ENCODE measurements around the gene NFIC. TPM values are rescaled to one million over a fixed set of nuclear protein-coding genes. Genes with fewer than 3 reads are reported as not detected.

NFIC gene
- total RNA-seq, 4 donors from 2014 or later, result 34.7 to 191 (median 64.9) TPM

DNA sequence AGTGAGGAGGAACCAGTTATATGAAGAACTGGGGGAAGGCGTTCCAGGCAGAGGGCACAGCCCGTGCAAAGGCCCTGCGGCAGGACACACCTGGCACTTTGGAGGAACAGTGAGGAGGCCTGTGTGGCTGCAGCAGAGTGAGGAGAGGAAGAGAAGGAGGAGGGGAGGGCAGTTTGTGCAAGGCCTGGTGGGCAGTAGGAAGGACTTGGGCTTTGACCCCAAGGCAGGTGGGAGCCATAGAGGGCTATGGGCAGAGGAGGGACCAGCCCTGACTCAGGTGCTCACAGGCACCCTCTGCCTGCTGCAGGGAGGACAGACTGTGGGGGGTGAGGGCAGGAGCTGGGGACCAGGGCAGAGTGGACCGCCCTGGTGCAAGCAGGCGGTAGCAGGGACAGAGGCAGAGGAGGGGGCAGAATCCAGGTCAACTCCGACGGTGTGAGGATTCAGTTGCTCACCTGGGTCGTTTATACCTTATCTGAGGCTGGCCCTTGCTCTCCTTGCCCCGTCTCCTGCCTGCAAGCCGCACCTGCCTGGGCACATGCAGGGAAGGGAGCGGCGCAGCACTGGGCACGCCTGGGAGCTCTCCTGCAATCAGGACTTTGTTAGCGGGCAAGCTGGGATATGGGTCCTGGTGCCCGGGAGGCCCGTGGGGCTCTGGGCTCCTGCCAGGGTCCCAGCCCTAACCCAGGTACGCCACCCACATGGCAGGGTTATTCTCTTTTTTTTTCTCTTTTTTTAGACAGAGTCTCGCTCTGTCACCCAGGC lies 34.8 kb downstream of the NFIC start:
- H3K4me3 ChIP-seq, result no peak overlapping the region
- H3K27me3 ChIP-seq, result no peaks in the 10 kb centered on the region
- no peaks in the 10 kb centered on the region for H3K9me3 ChIP-seq
- peaks cover 0 to 27% (median 0%) of the 10 kb centered on the region in 4 donors for H3K4me1 ChIP-seq
- H3K36me3 ChIP-seq, result no peaks in the 10 kb centered on the region
- DNase-seq, result no peak
- TF ChIP-seq, protein P1, sequence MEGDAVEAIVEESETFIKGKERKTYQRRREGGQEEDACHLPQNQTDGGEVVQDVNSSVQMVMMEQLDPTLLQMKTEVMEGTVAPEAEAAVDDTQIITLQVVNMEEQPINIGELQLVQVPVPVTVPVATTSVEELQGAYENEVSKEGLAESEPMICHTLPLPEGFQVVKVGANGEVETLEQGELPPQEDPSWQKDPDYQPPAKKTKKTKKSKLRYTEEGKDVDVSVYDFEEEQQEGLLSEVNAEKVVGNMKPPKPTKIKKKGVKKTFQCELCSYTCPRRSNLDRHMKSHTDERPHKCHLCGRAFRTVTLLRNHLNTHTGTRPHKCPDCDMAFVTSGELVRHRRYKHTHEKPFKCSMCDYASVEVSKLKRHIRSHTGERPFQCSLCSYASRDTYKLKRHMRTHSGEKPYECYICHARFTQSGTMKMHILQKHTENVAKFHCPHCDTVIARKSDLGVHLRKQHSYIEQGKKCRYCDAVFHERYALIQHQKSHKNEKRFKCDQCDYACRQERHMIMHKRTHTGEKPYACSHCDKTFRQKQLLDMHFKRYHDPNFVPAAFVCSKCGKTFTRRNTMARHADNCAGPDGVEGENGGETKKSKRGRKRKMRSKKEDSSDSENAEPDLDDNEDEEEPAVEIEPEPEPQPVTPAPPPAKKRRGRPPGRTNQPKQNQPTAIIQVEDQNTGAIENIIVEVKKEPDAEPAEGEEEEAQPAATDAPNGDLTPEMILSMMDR (IDR thresholded peaks at IDR 0.05), result no peak
- TF ChIP-seq POLR2A (IDR thresholded peaks at IDR 0.05), result no peak
- H3K27ac ChIP-seq, result peak overlapping the region in 2 of 4 donors; percentile 46 to 78

DNA sequence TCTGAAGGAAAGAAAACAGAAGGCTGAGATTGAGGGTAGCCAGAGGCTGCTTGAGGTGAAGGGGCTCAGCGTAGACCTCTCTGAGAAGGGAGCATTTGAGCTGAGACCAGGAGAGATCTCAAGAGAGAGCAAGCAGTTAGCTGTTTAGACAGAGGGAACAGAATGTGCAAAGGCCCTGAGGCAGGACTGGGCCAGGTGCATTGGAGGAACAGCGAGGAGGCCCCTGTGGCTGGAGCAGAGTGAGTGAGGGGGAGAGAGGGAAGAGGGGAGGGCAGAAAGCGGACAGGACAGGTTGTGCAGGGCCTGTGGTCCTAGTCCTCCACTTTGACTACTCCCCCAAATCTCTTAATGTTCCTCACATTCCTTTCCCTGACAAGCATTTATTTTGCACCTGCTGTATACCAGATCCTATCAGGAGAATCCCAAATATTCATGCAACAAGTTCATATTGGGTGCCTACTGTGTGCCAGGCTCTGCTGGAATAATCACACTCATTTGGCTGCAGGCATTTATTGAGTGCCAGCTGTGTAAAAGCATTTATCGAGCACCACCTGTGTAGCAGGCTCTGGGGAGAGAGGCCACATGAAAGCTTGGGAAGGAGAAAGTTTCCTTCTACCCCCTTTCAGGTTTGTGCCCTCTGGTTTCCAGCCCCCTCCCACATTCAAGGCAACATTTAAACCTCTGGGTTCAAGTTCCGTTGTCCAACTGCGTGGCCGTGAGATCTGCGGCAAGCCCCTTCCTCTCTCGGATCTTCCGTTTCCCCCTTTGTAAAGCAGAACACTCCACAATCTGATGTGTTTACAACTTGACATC lies 36.5 kb downstream of the NFIC start:
- Histone ChIP-seq H3K27me3 (no peaks in the 10 kb centered on the region), H3K4me1 (peaks cover 0 to 17% (median 0%) of the 10 kb centered on the region in 4 donors), H3K9me3 (no peaks in the 10 kb centered on the region), H3K36me3 (no peaks in the 10 kb centered on the region), H3K4me3 (peak overlapping the region in 1 of 4 donors; percentile 48), H3K27ac (peak overlapping the region; percentile 80 to 99 (median 95))
- no peak for DNase-seq
- TF ChIP-seq, protein P1 (IDR thresholded peaks at IDR 0.05), result no peak
- no peak for TF ChIP-seq POLR2A (IDR thresholded peaks at IDR 0.05)

DNA sequence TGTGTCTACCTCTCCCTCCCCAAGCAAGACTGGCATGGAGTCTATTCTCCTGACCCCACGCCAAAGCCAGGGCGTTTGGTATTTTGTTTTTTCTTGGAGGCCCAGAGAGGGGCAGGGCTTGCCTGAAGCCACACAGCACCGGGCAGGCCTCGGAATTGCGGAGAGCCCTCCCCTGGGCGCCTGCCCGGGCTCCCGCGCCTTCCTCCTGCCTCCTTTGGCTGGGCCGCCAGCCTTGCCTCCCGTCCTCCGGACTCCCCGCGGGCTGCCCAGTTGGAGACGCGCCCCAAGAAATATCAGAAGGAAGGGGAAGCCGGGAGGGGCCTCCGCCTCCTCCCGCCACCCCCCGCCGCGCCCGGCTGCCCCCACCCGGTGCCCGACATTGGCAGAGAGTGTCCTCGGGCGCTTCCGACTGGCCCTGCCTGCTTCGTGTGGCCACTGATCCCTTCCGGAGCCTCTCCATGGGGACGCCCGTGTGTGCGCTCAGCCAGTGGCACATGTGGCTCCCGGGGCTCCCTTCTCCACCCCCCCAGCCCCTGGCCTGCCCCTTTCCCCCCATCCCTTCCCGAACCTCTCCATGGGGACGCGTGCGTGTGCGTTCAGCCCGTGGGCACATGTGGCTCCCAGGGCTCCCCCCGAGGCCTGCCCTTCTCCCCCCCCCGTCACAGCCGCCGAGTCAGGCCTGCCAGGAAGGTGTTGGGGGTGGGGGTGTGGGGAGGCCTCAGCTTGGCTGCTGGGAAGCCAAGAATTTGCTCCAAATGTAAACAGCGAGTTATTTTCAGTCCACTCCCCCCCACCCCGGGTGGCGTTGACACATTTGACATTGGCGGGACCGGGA lies 37.3 kb downstream of the NFIC start:
- peak; percentile 39 to 77 (median 64) for DNase-seq
- H3K36me3 ChIP-seq, result no peaks in the 10 kb centered on the region
- H3K4me3 ChIP-seq, result peak overlapping the region in 2 of 4 donors; percentile 32 to 48
- TF ChIP-seq, protein P1 (IDR thresholded peaks at IDR 0.05), result no peak
- no peak for TF ChIP-seq POLR2A (IDR thresholded peaks at IDR 0.05)
- H3K27me3 ChIP-seq, result no peaks in the 10 kb centered on the region
- H3K4me1 ChIP-seq, result peaks cover 0 to 10% (median 0%) of the 10 kb centered on the region in 4 donors
- no peaks in the 10 kb centered on the region for H3K9me3 ChIP-seq
- peak overlapping the region; percentile 80 to 99 (median 95) for H3K27ac ChIP-seq

DNA sequence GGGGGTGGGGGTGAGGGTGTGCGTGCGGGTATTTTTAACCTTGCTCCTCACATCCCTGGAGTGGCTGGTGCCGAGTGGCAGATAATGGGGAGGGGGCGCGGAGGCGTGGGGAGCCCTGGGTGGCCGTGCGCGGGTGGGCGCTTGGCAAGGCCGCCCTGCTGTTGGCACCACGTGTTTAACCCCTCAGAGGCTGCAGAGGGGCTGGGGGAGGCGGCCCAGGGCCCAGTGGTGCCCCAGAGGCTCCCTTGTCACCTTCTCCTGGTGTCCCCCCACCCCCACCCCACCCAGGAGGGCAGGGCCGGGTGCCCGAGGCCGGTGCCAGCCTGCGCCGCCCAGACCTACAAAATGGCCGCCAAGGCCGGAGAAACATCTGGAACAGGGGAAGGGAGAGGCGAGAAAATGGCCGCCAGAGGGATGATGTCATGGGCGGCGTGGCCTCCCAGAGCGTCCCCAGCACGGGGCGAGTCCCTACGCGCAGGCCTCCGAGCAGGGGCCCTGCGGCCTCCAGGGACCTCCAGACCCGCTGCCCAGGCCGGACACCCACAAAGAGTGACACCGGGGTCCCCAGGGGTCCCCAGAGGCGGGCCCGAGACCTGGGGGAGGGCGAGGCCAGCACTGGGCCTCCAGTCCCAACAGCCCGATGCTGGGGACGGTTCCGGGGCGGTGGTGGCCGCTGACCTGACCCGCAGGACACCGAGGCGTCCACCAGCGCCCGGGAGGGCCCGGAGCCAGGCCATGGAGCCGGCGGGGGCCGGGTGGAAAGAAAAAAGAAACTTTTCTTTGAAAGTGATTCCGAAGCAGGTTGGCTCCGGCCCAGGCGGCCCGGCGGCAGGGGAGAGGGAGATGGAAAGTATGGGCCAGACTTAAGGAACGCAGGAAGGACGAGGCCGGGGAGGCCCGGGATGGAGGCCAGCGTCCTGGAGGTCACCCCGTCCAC lies 38.2 kb downstream of the NFIC start:
- H3K9me3 ChIP-seq, result no peaks in the 10 kb centered on the region
- H3K27me3 ChIP-seq, result no peaks in the 10 kb centered on the region
- H3K4me3 ChIP-seq, result peak overlapping the region in 3 of 4 donors; percentile 3 to 48 (median 32)
- no peaks in the 10 kb centered on the region for H3K36me3 ChIP-seq
- peak overlapping the region; percentile 80 to 99 (median 95) for H3K27ac ChIP-seq
- TF ChIP-seq, protein P1 (IDR thresholded peaks at IDR 0.05), result no peak
- TF ChIP-seq POLR2A (IDR thresholded peaks at IDR 0.05), result no peak
- H3K4me1 ChIP-seq, result peaks cover 0 to 6% (median 0%) of the 10 kb centered on the region in 4 donors
- peak in 2 of 3 donors; percentile 63 to 66 for DNase-seq

Measured in Peyer's patch (tissue), 4 donors.